ENCODE data around the gene MAD2L2. TPM values are rescaled to one million over a fixed set of nuclear protein-coding genes. Genes with fewer than 3 reads are reported as not detected.

Gene MAD2L2
- total and polyA plus RNA-seq, 9 of the 15 experiments (the other 6 are each of a cell fraction or from before 2014, with no cell fraction given), result 12.4 to 286 (median 143) TPM

GRCh38 chr1:11671544-11672286 is 9.2 kb downstream of the MAD2L2 start (continued):
- TF ChIP-seq TAF9B (IDR thresholded peaks at IDR 0.05; ENCODE audit: partially characterized antibody), result no peak
- no peak for TF ChIP-seq POLR3G (IDR thresholded peaks at IDR 0.05; ENCODE audit: extremely low read depth, insufficient read length, insufficient replicate concordance)
- TF ChIP-seq USF1 (CRISPR knock-in tag; IDR thresholded peaks at IDR 0.05), result 0 out of 2 replicates have a peak, but pooled peaks have one; percentile 17
- no peak for TF ChIP-seq RBM15 (IDR thresholded peaks at IDR 0.05; ENCODE audit: insufficient read depth, low read length)
- no peak for TF ChIP-seq NCOA2 (IDR thresholded peaks at IDR 0.05; ENCODE audit: partially characterized antibody in 2 of 2)
- peak in 1 of 2 experiments; percentile 38; a peak in 1 of 4 replicates for TF ChIP-seq FOXK2 (conservative IDR thresholded peaks at IDR 0.05 in 1 of 2, IDR thresholded peaks at IDR 0.05 in 1 of 2; ENCODE audit: low read depth in 2 of 2)
- TF ChIP-seq CBX1 (IDR thresholded peaks at IDR 0.05; ENCODE audit: low read depth), result 0 out of 2 replicates have a peak, but pooled peaks have one; percentile 40
- no peak for TF ChIP-seq PTTG1 (tag; IDR thresholded peaks at IDR 0.05; ENCODE audit: low read depth)
- TF ChIP-seq EP300 (IDR thresholded peaks at IDR 0.05; ENCODE audit: low read length), result peak; percentile 95
- TF ChIP-seq ZNF589 (CRISPR knock-in tag; IDR thresholded peaks at IDR 0.05; ENCODE audit: low read depth), result no peak
- no peak; the same call in 1 of the 2 replicates for TF ChIP-seq JUNB (CRISPR knock-in tag; conservative IDR thresholded peaks at IDR 0.05)
- TF ChIP-seq E2F4 (CRISPR knock-in tag; IDR thresholded peaks at IDR 0.05; ENCODE audit: low read depth), result no peak
- TF ChIP-seq ZBTB2 (IDR thresholded peaks at IDR 0.05), result peak; percentile 51; the same call in 1 of the 2 replicates
- no peak for TF ChIP-seq HINFP (tag; conservative IDR thresholded peaks at IDR 0.05; ENCODE audit: low read depth)
- no peak for TF ChIP-seq HIVEP1 (CRISPR knock-in tag; IDR thresholded peaks at IDR 0.05)
- peak; percentile 51 for TF ChIP-seq HMGN3 (IDR thresholded peaks at IDR 0.05; ENCODE audit: borderline replicate concordance, extremely low read depth, insufficient read length, low read depth, low read length)
- no peak for TF ChIP-seq ZNF12 (CRISPR knock-in tag; IDR thresholded peaks at IDR 0.05)
- peak; percentile 44 for TF ChIP-seq CREB1 (IDR thresholded peaks at IDR 0.05)
- TF ChIP-seq CREB1 (CRISPR knock-in tag; IDR thresholded peaks at IDR 0.05), result no peak
- TF ChIP-seq CBFB (CRISPR knock-in tag; IDR thresholded peaks at IDR 0.05), result 0 out of 2 replicates have a peak, but pooled peaks have one; percentile 36
- peak; percentile 54 for TF ChIP-seq NEUROD1 (IDR thresholded peaks at IDR 0.05; ENCODE audit: borderline replicate concordance, low read depth, low read length, partially characterized antibody)
- TF ChIP-seq ELF1 (tag; IDR thresholded peaks at IDR 0.05), result no peak; the same call in 1 of the 2 replicates
- no peak for TF ChIP-seq ZNF584 (CRISPR knock-in tag; IDR thresholded peaks at IDR 0.05; ENCODE audit: low read depth)
- TF ChIP-seq ZNF41 (CRISPR knock-in tag; conservative IDR thresholded peaks at IDR 0.05), result no peak
